ENCODE measurements around the gene AP1S1. TPM values are rescaled to one million over a fixed set of nuclear protein-coding genes. Genes with fewer than 3 reads are reported as not detected.

Gene AP1S1
- total and polyA plus RNA-seq, 2 donors (not counting 3 experiments of a cell fraction or from before 2014, with no cell fraction given), result 93.3 to 106 TPM

DNA sequence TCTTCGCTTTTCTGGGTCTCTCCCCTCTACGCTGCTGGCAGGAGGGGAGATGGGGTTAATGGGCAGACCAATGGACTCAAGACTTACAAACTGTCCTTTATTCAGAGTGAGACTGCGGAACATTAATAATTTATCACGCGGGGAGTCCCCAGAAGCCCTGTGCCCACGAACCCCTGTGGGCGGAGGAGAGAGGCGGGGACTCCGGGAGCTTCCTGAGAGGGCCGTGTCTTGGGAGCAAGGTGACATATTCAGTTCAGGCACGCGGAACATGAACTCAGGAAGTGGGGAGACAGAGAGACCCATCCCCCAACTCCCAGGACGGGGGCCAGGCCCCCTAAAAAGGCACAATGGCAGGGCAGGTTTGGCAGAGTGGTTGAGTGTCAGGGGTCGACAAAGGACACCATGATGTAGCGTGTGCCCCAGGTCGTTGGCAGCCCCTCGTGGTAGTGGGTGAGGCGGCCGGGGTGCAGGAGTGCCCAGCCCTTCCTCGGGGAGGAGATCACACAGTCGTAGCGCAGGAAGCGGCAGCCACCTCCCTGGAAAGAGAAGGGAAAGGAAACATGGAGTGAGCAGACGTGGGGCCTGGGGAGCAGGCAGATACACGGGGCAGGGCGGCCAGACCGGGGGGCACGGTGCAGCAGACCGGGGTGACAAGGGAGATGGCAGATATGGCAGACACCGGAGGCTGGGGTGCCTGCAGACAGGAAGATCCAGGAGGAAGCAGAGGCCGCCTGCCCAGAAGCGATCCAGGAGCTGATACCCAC is 51.8 kb downstream of the AP1S1 start:
- Histone ChIP-seq H3K36me3 (ENCODE audit: control insufficient read depth in 2 of 2, extremely low read depth in 1 of 2, insufficient read depth in 2 of 2, low read length in 2 of 2) (peaks cover 6 to 20% of the 10 kb centered on the region in 2 experiments), H3K27me3 (ENCODE audit: control insufficient read depth in 2 of 2, insufficient read depth in 2 of 2, low read length in 2 of 2) (peaks cover 19 to 21% of the 10 kb centered on the region in 2 experiments), H3K27ac (ENCODE audit: insufficient read depth, low read depth, low read length) (no peak overlapping the region), H3K4me2 (ENCODE audit: insufficient read depth, low read length) (no peak overlapping the region), H3K9me3 (replicated peaks; ENCODE audit: control insufficient read depth, insufficient read depth, low read length) (no peaks in the 10 kb centered on the region), H3K4me3 (replicated peaks in 1 of 3; ENCODE audit: insufficient read depth in 1 of 3, low read depth in 1 of 3, low read length in 3 of 3) (no peak overlapping the region), H3K9ac (replicated peaks; ENCODE audit: extremely low read depth, insufficient read depth, low read length) (no peak overlapping the region), H3K4me1 (ENCODE audit: control insufficient read depth, extremely low read depth, insufficient read depth, low read length) (peaks cover 5% of the 10 kb centered on the region), H3K9me1 (replicated peaks; ENCODE audit: control insufficient read depth, extremely low read depth, insufficient read depth, low read length) (no peaks in the 10 kb centered on the region), H4K20me1 (replicated peaks; ENCODE audit: control insufficient read depth, extremely low read depth, insufficient read depth, low read length) (no peaks in the 10 kb centered on the region), H2AFZ (ENCODE audit: low read depth, low read length) (no peak overlapping the region), H3K79me2 (ENCODE audit: control insufficient read depth, insufficient read depth, low read length) (no peaks in the 10 kb centered on the region)
- intact Hi-C loops (cut with micrococcal nuclease) (no loop called here), dilution Hi-C loops (cut with MboI; ENCODE audit: extremely low pct_ligation_motif_present, low sequenced_read_pairs) (no loop called here)
- CTCF ChIA-PET, result interaction anchor here (5.2 kb wide), 1 partner anchor 13 kb away, joined by 38 read pairs; no protein-coding TSS in a partner anchor
- no peak for FAIRE-seq
- BruUV-seq (replicated peaks), result TSS peak; percentile 72
- POLR2A ChIA-PET, result no interaction called here
- TF ChIP-seq, protein P1, sequence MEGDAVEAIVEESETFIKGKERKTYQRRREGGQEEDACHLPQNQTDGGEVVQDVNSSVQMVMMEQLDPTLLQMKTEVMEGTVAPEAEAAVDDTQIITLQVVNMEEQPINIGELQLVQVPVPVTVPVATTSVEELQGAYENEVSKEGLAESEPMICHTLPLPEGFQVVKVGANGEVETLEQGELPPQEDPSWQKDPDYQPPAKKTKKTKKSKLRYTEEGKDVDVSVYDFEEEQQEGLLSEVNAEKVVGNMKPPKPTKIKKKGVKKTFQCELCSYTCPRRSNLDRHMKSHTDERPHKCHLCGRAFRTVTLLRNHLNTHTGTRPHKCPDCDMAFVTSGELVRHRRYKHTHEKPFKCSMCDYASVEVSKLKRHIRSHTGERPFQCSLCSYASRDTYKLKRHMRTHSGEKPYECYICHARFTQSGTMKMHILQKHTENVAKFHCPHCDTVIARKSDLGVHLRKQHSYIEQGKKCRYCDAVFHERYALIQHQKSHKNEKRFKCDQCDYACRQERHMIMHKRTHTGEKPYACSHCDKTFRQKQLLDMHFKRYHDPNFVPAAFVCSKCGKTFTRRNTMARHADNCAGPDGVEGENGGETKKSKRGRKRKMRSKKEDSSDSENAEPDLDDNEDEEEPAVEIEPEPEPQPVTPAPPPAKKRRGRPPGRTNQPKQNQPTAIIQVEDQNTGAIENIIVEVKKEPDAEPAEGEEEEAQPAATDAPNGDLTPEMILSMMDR (IDR thresholded peaks at IDR 0.05; ENCODE audit: extremely low read depth in 1 of 2, insufficient read depth in 1 of 2, low read depth in 1 of 2, low read length in 2 of 2), result no peak
- TF ChIP-seq EZH2 (IDR thresholded peaks at IDR 0.05; ENCODE audit: borderline replicate concordance, low read depth, low read length, severe bottlenecking) (no peak), POLR2A (IDR thresholded peaks at IDR 0.05; ENCODE audit: low read depth, low read length) (no peak), POLR2AphosphoS5 (IDR thresholded peaks at IDR 0.05; ENCODE audit: insufficient read depth, low read depth, low read length) (no peak), JUN (IDR thresholded peaks at IDR 0.05; ENCODE audit: borderline replicate concordance, insufficient read depth, insufficient read length, low read depth) (no peak), FOS (IDR thresholded peaks at IDR 0.05; ENCODE audit: borderline replicate concordance, insufficient read depth, low read length) (no peak)
- TF ChIP-seq, protein P2, sequence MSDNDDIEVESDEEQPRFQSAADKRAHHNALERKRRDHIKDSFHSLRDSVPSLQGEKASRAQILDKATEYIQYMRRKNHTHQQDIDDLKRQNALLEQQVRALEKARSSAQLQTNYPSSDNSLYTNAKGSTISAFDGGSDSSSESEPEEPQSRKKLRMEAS (IDR thresholded peaks at IDR 0.05; ENCODE audit: insufficient read depth, insufficient read length), result no peak
- DNase-seq (ENCODE audit: low read depth, low spot score), result no peak

All from endothelial cell of umbilical vein (primary cell).